K562 (cell line): ENCODE data around the gene HRAS. TPM values are rescaled to one million over a fixed set of nuclear protein-coding genes. Genes with fewer than 3 reads are reported as not detected.

Experiments used
- ARID2 ChIP-seq: fragments of 450-650 bp; IDR thresholded peaks from 2 replicates; pipeline ENCODE4 v1.6.1; 2017; ENCODE audit warnings: antibody characterized with exemption, mild to moderate bottlenecking
- ATF1 ChIP-seq, 2 experiments: fragments of 450-650 bp in 1 of 2; IDR thresholded peaks; 2 replicates each; pipeline ENCODE4 v1.6.1; 2016; ENCODE audit warnings: missing compliant biosample characterization in 1 of 2, missing genetic modification characterization in 1 of 2
- BRF2 ChIP-seq: IDR thresholded peaks from 3 replicates; pipeline ENCODE4 v1.6.1; 2011; ENCODE audit warnings: borderline replicate concordance, mild to moderate bottlenecking; ENCODE audit not compliant: insufficient read length, insufficient read depth
- CBX2 ChIP-seq: fragments of 200-600 bp; sonication (generic); IDR thresholded peaks from one replicate; pipeline ENCODE4 v1.6.1; 2012; ENCODE audit warnings: mild to moderate bottlenecking, low read length, inconsistent platforms; ENCODE audit not compliant: insufficient read depth, poor library complexity, severe bottlenecking
- CC2D1A ChIP-seq: fragments of 450-650 bp; IDR thresholded peaks from 2 replicates; pipeline ENCODE4 v1.6.1; 2017; ENCODE audit warnings: mild to moderate bottlenecking
- CHD2 ChIP-seq: IDR thresholded peaks from 2 replicates; pipeline ENCODE4 v1.6.1; 2011; ENCODE audit warnings: low read depth, low read length
- CREB3 ChIP-seq: fragments of 450-650 bp; conservative IDR thresholded peaks from 2 replicates; pipeline ENCODE4 v1.6.1; 2016; ENCODE audit warnings: missing genetic modification characterization, low read depth, mild to moderate bottlenecking, missing compliant biosample characterization, moderate library complexity
- FOXJ2 ChIP-seq: fragments of 200-800 bp; sonication (Bioruptor generic); IDR thresholded peaks from 2 replicates; pipeline ENCODE4 v1.6.1; 2016; ENCODE audit warnings: missing genetic modification characterization, missing compliant biosample characterization
- GTF2B ChIP-seq: IDR thresholded peaks from 2 replicates; pipeline ENCODE4 v1.6.1; 2011; ENCODE audit not compliant: insufficient read length; ENCODE audit errors: extremely low read depth
- HMGXB4 ChIP-seq: sonication (generic); formaldehyde crosslinking; IDR thresholded peaks from 2 replicates; pipeline ENCODE4 v1.8.1; 2023; ENCODE audit warnings: mild to moderate bottlenecking, missing genetic modification reagents
- HOXB6 ChIP-seq: fragments of 250-450 bp; sonication (Bioruptor Pico); IDR thresholded peaks from 2 replicates; pipeline ENCODE4 v1.5.1; 2022; ENCODE audit warnings: mild to moderate bottlenecking, borderline replicate concordance
- KAT8 ChIP-seq: fragments of 450-650 bp; IDR thresholded peaks from 2 replicates; pipeline ENCODE4 v1.6.1; 2016; ENCODE audit warnings: low read depth, mild to moderate bottlenecking
- KLF10 ChIP-seq: fragments of 250-450 bp; sonication (Bioruptor Pico); IDR thresholded peaks from 2 replicates; pipeline ENCODE4 v1.6.1; 2021; ENCODE audit warnings: matching md5 sums
- PKNOX1 ChIP-seq: fragments of 450-650 bp; IDR thresholded peaks from 2 replicates; pipeline ENCODE4 v1.6.1; 2016
- SMAD2 ChIP-seq: fragments of 150-350 bp; IDR thresholded peaks from 2 replicates; pipeline ENCODE4 v1.6.1; 2014; ENCODE audit warnings: low read depth, mild to moderate bottlenecking, low read length
- SMAD4 ChIP-seq: fragments of 250-450 bp; sonication (Bioruptor Pico); conservative IDR thresholded peaks from 2 replicates; pipeline ENCODE4 v1.8.0; 2021; ENCODE audit warnings: inconsistent platforms, mild to moderate bottlenecking, moderate library complexity
- SMARCB1 ChIP-seq: IDR thresholded peaks from 2 replicates; pipeline ENCODE4 v1.6.1; 2011; ENCODE audit warnings: improper control_type of control experiment, low read depth; ENCODE audit not compliant: insufficient read length
- USF1 ChIP-seq: sonication (generic); formaldehyde crosslinking; IDR thresholded peaks from 2 replicates; pipeline ENCODE4 v1.9.0; 2022; ENCODE audit warnings: mild to moderate bottlenecking, missing genetic modification reagents
- ZKSCAN1 ChIP-seq: fragments of 150-350 bp; IDR thresholded peaks from 2 replicates; pipeline ENCODE4 v1.6.1; 2016; ENCODE audit warnings: low read depth, low read length
- ZNF436 ChIP-seq: fragments of 250-450, 450-650 bp; sonication (Bioruptor Pico); formaldehyde crosslinking; IDR thresholded peaks from 2 replicates; pipeline ENCODE4 v1.7.0; 2020; ENCODE audit warnings: mild to moderate bottlenecking
- ZNF79 ChIP-seq: fragments of 250-450 bp; sonication (Bioruptor Pico); IDR thresholded peaks from 2 replicates; pipeline ENCODE4 v1.4.0; 2020; ENCODE audit warnings: low read depth, mild to moderate bottlenecking, moderate library complexity
- polyA plus RNA-seq, 8 experiments: library from polyadenylated mRNA; depleted of rRNA in 4 of 8; stranded (reverse) in 5 of 8; unstranded in 3 of 8; fragments of >200 nt; fragmentation: Nextera tagmentation in 2 of 8; fragmentation: Illumina TruSeq in 1 of 8; extraction: Ambion mirVana in 2 of 8; extraction: Trizol in 1 of 8; gene quantifications; 2 replicates each; pipeline versions ENCODE4 v1.2.1 to v1.2.3, GENCODE V29; 2011 to 2014; ENCODE audit warnings: inconsistent platforms in 1 of 8, missing spikeins in 1 of 8
- total RNA-seq, 7 experiments: library from RNA; depleted of rRNA in 6 of 7; stranded (reverse); fragments of >200 nt in 6 of 7; fragmentation: Illumina TruSeq in 2 of 7; extraction: Trizol in 2 of 7; gene quantifications; 2 replicates each; pipeline versions ENCODE4 v1.2.1 to v1.2.3, GENCODE V29; 2011 to 2021; ENCODE audit warnings: low replicate concordance in 1 of 7

The HRAS gene
- total and polyA plus RNA-seq, 9 of the 15 experiments (the other 6 are each of a cell fraction or from before 2014, with no cell fraction given): 2.8 to 73.5 (median 29.6) TPM

- TF ChIP-seq CREB3 (tag) (no peak), CBX2 (no peak), ARID2 (no peak), SMARCB1 (no peak), KAT8 (no peak), ZKSCAN1 (no peak), BRF2 (no peak), HMGXB4 (no peak; the same call in 1 of the 2 replicates), PKNOX1 (no peak), ZNF79 (no peak), ZNF436 (CRISPR knock-in tag) (no peak), CC2D1A (no peak), HOXB6 (CRISPR knock-in tag) (no peak), ATF1 (CRISPR knock-in tag; IDR thresholded peaks at IDR 0.05) (no peak), ATF1 (tag; IDR thresholded peaks at IDR 0.05) (0 out of 2 replicates have a peak, but pooled peaks have one; percentile 18), SMAD2 (no peak), USF1 (CRISPR knock-in tag) (no peak; the same call in 1 of the 2 replicates), CHD2 (peak; percentile 87), FOXJ2 (no peak), KLF10 (no peak), GTF2B (no peak), SMAD4 (peak; percentile 16)
Measured at GRCh38 chr11:560305-561147, 25.1 kb upstream of the HRAS start, which contains the start of the genes LMNTD2 and RASSF7 (continued).
